ENCODE measurements around the gene HIKESHI.

DNA sequence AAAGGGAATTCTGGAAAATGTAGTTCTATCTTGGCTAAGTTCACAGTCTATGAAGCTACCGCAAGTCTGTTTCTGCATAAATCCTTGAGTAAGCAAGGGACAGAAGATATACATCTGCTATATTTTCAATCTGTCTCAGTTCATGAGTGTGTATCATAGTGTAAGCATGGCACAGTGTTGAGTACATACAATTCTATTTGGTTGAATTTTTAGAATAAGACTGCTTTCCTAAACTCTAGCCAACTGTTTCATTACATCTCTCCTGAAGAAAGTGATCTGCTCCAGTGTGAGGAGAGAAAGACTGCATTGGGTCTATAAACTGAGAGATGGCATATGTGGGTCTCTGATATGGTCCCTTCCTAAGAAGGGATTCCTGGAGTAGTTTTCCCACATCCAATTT lies 70.0 kb downstream of the HIKESHI start:
- TF ChIP-seq RCOR1 (IDR thresholded peaks at IDR 0.05; ENCODE audit: low read length) (no peak), CHD2 (IDR thresholded peaks at IDR 0.05; ENCODE audit: low read length, partially characterized antibody) (no peak), ELF1 (IDR thresholded peaks at IDR 0.05) (no peak), NFIC (IDR thresholded peaks at IDR 0.05; ENCODE audit: borderline replicate concordance) (no peak)
- TF ChIP-seq, protein P1, sequence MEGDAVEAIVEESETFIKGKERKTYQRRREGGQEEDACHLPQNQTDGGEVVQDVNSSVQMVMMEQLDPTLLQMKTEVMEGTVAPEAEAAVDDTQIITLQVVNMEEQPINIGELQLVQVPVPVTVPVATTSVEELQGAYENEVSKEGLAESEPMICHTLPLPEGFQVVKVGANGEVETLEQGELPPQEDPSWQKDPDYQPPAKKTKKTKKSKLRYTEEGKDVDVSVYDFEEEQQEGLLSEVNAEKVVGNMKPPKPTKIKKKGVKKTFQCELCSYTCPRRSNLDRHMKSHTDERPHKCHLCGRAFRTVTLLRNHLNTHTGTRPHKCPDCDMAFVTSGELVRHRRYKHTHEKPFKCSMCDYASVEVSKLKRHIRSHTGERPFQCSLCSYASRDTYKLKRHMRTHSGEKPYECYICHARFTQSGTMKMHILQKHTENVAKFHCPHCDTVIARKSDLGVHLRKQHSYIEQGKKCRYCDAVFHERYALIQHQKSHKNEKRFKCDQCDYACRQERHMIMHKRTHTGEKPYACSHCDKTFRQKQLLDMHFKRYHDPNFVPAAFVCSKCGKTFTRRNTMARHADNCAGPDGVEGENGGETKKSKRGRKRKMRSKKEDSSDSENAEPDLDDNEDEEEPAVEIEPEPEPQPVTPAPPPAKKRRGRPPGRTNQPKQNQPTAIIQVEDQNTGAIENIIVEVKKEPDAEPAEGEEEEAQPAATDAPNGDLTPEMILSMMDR (IDR thresholded peaks at IDR 0.05), result no peak
- TF ChIP-seq, protein P2, sequence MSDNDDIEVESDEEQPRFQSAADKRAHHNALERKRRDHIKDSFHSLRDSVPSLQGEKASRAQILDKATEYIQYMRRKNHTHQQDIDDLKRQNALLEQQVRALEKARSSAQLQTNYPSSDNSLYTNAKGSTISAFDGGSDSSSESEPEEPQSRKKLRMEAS (IDR thresholded peaks at IDR 0.05; ENCODE audit: low read depth), result no peak
- TF ChIP-seq, protein P3, sequence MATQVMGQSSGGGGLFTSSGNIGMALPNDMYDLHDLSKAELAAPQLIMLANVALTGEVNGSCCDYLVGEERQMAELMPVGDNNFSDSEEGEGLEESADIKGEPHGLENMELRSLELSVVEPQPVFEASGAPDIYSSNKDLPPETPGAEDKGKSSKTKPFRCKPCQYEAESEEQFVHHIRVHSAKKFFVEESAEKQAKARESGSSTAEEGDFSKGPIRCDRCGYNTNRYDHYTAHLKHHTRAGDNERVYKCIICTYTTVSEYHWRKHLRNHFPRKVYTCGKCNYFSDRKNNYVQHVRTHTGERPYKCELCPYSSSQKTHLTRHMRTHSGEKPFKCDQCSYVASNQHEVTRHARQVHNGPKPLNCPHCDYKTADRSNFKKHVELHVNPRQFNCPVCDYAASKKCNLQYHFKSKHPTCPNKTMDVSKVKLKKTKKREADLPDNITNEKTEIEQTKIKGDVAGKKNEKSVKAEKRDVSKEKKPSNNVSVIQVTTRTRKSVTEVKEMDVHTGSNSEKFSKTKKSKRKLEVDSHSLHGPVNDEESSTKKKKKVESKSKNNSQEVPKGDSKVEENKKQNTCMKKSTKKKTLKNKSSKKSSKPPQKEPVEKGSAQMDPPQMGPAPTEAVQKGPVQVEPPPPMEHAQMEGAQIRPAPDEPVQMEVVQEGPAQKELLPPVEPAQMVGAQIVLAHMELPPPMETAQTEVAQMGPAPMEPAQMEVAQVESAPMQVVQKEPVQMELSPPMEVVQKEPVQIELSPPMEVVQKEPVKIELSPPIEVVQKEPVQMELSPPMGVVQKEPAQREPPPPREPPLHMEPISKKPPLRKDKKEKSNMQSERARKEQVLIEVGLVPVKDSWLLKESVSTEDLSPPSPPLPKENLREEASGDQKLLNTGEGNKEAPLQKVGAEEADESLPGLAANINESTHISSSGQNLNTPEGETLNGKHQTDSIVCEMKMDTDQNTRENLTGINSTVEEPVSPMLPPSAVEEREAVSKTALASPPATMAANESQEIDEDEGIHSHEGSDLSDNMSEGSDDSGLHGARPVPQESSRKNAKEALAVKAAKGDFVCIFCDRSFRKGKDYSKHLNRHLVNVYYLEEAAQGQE (IDR thresholded peaks at IDR 0.05; ENCODE audit: low read depth, low read length), result no peak

All from SK-N-SH (cell line).